CD1c-positive myeloid dendritic cell (primary cell): ENCODE data around the gene RXFP1.
A peak's percentile ranks its signal among the peaks of the same experiment; 100 is the strongest.

Experiments used
- DNase-seq: peaks from one replicate; pipeline ENCODE4 v3.0.0-alpha.2; 2016; ENCODE audit errors: extremely low spot score

RXFP1 gene

GRCh38 chr4:158521484-158522088 is at the start of gene RXFP1:
TSS of gene RXFP1 (plus strand) at chr4:158521882. CDS start at chr4:158521977, 95 bp downstream.
- DNase-seq, result no peak

- no peak for DNase-seq
Measured at GRCh38 chr4:158481811-158482210, 39.9 kb upstream of the RXFP1 start.

GRCh38 chr4:158484173-158484885 is 37.4 kb upstream of the RXFP1 start:
- no peak for DNase-seq

- no peak for DNase-seq
Measured at GRCh38 chr4:158490629-158491028, 31.1 kb upstream of the RXFP1 start.

- no peak for DNase-seq
Measured at GRCh38 chr4:158492391-158492790, 29.3 kb upstream of the RXFP1 start.

- peak; percentile 60 for DNase-seq
Measured at GRCh38 chr4:158496030-158496741, 25.5 kb upstream of the RXFP1 start.

- no peak for DNase-seq
Measured at GRCh38 chr4:158500054-158500453, 21.6 kb upstream of the RXFP1 start.

- DNase-seq, result peak; percentile 37
Measured at GRCh38 chr4:158513256-158513655, 8.4 kb upstream of the RXFP1 start.

- DNase-seq, result no peak
Measured at GRCh38 chr4:158519226-158519625, 2.5 kb upstream of the RXFP1 start.

GRCh38 chr4:158523990-158524535 is 2.4 kb downstream of the RXFP1 start:
- DNase-seq, result no peak

GRCh38 chr4:158527516-158527915 is 5.8 kb downstream of the RXFP1 start:
- no peak for DNase-seq

- DNase-seq, result no peak
Measured at GRCh38 chr4:158529505-158529904, 7.8 kb downstream of the RXFP1 start.

- peak; percentile 6 for DNase-seq
Measured at GRCh38 chr4:158530381-158530780, 8.7 kb downstream of the RXFP1 start.

- DNase-seq, result no peak
Measured at GRCh38 chr4:158530898-158531297, 9.2 kb downstream of the RXFP1 start.

- no peak for DNase-seq
Measured at GRCh38 chr4:158532556-158533231, 11.0 kb downstream of the RXFP1 start.

GRCh38 chr4:158534727-158535126 is 13.0 kb downstream of the RXFP1 start:
- DNase-seq, result no peak

- peak; percentile 77 for DNase-seq
Measured at GRCh38 chr4:158535130-158535614, 13.5 kb downstream of the RXFP1 start.

- DNase-seq, result no peak
Measured at GRCh38 chr4:158536833-158537232, 15.2 kb downstream of the RXFP1 start.

- peak; percentile 53 for DNase-seq
Measured at GRCh38 chr4:158538176-158538575, 16.5 kb downstream of the RXFP1 start.

- peak; percentile 69 for DNase-seq
Measured at GRCh38 chr4:158538911-158539310, 17.2 kb downstream of the RXFP1 start.

- DNase-seq, result peak; percentile 51
Measured at GRCh38 chr4:158540125-158540907, 18.6 kb downstream of the RXFP1 start.
